IPS DF 4.7 (cell line): Measurements from ENCODE around the gene GPR31.
"Not testable (repeated sequence)": the region's sequence is repeated elsewhere in the genome, so short reads cannot be mapped to it uniquely, and the experiment has no call there.

ENCODE experiments used
- DNase-seq: peaks from one replicate; pipeline ENCODE4 v3.0.0-alpha.2; 2013; ENCODE audit warnings: low spot score; ENCODE audit errors: extremely low read depth

The GPR31 gene

DNA sequence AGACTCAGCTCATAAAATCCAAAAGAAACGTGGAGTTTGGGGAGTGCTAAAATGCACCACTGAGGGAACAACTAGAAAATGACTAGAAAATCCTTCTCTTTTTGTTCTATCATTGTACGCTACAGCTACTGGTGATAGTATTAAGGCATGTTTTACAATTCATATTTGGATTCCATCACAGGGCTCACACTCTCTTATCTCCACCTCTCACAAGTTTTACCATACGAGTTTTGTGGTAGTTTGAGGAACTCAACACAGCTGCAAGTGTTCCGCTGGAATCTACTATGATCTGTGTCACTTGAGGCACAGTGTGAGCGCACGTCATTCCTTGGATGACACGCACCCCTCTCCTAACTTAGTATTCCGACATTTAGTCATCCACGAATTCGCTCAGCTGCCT is 9.9 kb upstream of the GPR31 start:
- DNase-seq, result not testable (repeated sequence)

DNA sequence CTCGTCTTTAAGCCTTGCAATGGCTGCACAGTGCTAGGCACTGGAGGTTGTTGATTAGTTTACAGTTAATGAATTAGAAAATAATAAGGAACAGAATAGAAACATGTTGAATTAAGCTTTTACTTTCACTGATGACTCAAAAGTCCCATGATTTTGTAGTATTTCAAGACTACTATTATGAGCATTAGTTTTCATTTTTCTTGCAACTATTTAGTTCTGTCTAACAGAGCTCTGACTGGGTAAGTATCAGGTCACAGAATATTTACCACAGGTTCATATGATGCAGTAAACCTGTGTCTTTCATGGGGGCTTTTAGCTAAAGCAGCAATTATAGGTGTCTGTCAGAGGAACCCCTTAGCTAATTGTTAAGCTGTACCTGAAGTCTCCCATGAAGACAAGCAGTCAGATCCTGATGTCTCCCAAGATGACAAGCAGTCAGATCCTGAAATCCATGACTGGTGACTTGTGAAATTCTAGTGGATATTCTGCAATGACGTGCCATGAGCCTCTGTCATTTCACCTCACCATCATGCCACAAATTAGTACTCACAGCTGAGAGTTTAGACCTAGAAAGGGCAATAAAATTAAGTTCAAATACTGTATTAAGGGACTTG is 8.2 kb upstream of the GPR31 start:
- no peak for DNase-seq

DNA sequence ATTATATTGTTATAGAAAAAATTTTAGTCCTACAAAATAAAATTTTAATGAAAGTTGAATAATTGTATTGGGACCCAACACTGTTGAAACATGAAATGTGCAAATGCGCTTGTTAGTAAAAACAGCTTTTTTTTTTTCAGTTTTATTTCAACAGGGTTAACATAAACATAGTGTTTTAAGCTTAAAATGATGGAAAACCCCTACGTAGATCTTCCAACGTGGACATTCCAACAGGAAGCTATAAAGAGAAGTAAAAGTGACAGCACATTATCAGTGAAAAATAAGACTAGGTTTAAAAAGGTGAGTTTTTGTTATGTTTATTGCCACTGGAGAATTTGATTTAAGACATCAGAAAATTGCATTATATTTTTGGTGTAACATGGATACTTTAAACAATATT is 6.5 kb upstream of the GPR31 start:
- no peak for DNase-seq

DNA sequence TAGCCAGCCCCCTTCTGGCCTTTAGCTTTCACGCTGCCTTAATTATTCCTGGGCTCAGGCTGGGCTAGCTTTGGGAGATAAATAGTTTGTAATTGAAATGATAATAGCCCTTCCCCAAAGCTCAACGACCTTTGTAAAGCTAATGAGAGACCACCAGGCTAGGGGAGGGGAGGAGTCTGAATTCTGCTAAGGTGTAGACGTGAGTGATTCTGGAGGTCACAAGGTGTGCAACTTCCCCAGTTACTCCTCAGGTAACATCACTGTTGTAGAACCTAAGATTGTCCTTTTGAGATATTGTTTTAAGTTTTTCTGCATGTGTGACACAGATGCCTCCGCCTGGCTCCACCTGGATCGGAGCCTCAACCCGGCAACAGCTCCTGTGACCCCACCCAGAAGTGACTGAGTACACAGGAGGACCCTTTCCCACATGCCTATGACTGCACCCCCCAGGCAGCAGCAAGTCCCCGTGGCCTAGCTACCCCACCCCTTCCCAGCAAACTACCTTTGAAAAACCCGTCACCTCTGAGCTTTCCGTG is 5.8 kb upstream of the GPR31 start:
- DNase-seq, result peak; percentile 97

DNA sequence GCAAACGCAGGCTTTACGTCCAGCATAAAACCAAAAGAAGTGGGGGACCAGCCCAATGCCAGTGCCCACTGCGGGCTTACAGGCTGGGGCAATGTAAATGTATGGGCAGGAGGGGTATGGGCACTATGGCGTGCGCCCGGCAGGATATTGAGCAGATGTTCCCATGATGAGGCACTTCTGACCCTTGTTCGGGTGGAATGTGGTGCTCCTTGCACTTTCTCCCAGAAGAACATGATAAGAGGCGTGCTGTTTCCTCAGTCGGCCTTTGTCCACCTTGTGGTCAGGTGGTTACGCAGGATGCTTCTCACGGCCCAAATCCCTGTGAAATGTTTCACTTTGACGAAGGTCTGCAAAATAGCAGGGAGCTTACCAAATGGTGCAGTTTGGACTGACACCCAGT is 4.8 kb upstream of the GPR31 start:
- DNase-seq, result no peak

DNA sequence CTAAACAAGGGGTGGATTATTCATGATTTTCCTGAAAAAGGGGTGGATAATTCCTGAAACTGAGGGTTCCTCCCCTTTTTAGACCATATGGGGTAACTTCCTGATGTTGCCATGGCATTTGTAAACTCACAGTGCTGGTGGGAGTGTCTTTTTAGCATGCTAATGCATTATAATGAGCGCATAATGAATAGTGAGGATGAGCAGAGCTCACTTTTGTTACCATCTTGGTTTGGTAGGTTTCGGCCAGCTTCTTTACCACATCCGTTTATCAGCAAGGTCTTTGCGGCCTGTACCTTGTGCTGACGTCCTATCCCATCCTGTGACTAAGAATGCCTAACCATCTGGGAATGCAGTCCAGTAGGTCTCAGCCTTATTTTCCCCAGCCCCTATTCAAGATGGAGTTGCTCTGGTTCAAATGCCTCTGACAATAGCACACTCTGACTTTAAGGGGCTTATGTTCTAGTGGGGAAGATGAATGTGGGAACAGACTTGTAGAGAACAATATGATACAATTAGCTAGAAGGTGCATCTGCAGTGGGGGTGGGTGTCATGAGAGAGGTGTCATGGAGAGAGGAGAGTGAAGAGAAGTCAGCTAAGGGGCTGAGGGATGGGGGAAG is 4.2 kb upstream of the GPR31 start:
- DNase-seq, result no peak

DNA sequence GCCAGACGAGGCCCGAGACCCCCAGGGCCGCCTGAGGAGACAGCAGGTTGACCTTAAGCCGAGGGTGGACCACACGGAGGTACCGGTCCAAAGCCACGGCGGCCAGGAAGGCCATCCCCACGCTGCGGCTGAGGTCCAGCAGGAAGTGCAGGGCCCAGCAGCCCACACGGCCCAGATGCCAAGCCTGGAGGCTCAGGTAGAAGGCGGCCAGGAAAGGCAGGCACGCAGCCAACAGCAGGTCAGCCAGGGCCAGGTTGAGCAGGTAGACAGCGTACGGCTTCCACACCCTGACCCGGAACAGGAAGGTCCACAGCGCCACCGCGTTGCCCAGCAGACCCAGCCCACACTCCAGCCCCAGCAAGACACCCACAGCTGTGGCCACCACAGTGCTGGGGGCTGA is 366 bp downstream of the GPR31 start:
- no peak for DNase-seq

DNA sequence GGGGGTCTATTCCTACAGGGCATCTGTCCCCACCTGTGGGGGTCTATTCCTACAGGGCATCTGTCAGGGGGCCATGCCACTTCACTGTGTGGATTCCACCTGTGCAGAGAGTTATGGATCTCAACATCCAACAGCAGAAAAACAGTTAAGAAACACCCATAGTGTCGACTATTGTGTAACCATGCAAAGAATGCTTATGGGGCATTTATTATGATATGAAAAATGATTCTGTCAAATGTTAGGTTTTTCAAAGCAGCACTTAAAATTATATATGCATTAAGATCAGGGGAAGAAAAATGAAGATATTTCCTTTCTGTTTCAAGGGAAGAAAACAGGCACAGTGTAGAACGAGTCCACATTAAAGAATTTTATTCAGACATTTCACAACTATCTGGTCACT is 2.9 kb downstream of the GPR31 start:
- no peak for DNase-seq

DNA sequence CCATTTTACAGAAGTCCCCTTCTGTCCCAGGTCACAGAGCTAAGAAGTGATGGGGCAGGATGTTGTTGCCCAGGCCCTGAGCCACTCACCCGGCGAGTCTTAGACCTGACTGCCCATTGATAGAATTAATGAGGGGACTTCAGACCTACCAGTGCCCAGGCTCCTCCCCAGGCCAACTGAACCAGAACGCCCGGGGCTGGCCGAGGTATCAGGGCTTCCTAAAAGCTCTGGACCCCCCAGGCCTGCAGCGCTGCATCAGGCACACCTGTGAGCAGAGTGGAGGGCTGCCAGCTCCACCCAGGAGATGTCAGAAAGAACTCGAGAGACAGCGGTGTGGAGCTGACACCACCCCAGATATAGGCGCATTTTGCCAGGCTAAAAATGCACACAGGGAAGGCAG is 3.5 kb downstream of the GPR31 start:
- DNase-seq, result no peak

DNA sequence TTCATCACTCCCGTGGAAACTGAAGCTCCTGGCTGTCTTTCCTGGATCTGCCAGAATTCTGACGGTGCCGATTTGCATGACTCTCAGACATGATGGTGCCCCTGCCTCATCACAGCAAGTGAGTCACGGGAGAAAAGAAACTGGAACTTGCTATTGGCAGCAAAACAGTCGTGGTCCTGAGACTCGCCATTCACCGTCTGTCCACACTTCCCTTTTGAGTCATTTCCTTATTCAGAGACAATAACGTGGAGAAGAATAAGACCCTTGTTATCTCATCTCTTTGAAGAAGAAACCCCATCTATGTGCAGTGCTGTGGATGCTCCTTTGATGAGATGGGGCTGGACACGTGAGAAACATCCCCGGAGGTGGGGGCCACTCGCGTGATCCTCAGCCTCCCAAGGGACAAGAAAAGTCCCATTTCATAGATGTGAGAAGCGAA is 4.2 kb downstream of the GPR31 start:
- DNase-seq, result no peak

DNA sequence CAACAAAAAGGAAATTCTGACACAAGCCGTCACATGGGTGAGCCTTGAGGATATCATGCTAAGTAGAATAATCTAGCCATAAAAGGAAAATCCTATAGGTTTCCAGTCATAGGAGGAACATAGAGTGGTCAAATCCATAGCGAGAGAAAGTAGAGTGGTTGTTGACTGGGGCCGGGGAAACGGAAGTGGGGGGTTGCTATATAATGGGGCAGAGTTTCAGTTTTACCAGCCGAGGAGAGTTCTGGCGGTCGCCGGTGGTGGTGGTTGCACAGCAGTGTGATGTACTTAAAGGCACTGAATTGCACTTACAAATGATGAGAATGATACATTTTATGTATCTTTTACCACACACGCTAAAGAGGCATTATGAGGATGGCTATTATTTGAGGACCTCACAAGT is 4.9 kb downstream of the GPR31 start:
- no peak for DNase-seq

DNA sequence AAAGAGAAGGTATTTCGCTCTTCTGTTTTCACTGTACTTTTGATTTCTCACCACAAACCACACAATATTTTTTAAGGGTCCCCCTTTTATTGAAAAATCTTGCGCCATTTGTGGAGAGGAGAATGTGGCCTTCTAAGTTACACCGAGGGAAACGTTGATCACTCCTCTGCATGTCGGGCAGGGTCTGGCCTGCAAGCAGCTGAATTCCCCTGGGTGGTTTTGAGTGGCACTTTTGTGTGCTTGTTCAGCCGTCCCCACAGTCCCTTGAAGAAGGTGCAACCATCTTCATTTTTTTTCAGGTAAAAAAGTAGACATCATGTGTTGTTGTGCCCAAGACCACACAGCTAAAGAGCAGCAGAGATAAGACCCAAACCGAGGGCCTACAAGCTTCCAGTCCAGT is 6.1 kb downstream of the GPR31 start:
- no peak for DNase-seq

DNA sequence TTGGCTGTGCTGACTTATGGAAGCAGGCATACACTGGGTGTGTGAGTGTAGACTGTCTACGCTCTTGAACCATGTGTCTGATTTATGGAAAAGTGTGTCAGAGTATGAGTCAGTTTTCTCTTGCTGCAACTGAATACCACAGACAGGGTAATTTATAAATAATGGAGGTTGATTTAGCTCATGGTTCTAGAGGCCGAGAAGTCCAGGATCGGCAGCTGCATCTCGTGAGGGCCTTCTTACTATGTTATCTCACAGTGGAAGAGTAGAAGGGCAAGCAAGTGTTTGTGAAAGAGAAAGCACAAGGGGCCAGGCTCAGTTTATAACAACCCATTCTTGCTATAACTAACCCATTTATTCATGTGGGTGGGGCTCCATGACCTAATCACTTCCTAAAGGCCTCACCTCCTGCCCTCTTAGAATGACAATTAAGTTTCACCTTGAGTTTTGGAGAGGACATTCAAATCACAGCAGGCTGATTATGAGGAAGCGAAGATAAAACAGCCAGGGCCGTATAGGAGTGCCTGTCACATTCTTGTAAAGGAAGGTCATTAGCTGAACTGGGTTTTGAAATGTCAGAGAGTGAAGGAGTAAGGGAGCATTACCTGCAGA is 6.7 kb downstream of the GPR31 start:
- no peak for DNase-seq

DNA sequence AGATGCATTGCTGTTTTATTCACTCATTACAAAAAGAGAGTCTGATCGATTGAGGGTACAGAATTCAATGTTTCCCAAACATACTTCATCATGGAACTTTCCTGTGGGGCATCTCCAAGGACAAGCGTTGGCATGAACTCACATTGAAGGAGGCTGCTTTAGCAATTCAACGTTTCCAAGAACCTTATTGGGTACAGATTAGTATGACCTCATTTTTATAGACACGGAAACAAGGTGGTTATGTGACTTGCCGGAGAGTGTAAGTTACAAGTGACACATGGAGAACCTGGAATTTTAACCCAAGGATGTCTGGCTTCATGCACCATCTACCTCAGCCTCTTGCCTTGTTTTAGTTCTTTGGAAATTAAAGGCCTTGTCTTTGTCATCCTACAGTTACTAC is 8.8 kb downstream of the GPR31 start:
- no peak for DNase-seq

DNA sequence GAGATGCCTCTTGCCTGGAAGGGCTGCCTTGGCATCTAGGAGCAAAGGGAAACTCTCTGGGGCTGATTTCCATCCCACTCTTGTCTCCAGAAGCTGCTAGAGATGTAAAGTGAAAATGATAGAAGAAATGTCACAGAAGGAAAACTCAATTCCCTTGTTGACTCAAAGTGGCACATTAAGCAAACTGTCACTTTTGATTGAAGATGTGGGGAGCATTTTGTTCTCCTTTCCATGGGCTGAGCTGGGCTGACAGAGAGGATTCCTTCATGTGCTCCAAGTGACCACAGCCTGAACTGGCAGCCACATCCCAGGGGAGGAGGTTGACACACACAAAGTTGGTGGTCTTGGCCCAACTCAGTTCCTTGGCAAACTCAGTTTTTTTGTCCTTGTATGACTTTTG is 9.8 kb downstream of the GPR31 start:
- no peak for DNase-seq

DNA sequence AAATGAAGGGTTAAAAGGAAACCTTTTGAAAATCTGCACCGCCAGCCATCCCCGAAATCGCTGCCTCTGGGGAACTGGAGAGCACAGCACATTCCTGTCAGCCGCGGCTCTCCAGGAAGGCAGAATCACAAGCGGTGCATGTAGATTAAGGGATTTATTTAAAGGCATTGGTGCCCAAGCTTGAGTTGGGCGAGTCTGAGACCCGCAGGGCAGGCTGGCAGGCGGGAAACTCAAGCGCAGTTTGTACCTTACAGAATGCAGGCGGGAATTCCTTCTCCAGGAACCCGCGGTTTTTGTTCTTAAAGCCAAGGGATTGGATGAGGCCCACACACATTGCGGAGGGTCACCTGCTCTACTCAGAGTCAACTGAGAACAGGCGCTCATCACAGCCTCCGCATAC is 10.8 kb downstream of the GPR31 start:
- DNase-seq, result no peak

DNA sequence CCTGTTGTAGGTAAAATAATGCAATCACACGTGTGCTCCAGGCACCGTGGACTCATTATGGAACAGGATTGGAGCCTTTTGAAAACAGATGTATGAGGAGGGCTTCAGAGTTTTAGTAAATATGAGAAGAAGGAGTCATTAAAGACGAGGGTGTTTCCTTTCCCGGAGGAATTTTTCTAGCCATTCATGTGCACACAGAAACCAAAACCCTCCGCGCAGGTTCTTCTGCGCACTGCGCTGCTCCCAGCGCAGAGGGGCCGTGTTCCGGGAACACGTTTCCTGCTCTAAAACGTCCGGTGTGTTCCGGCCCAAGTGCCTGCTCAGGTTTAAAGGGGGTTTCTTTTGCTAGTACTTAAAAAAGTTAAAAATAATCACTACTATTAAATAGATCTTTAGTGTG is 11.6 kb downstream of the GPR31 start:
- DNase-seq, result no peak

DNA sequence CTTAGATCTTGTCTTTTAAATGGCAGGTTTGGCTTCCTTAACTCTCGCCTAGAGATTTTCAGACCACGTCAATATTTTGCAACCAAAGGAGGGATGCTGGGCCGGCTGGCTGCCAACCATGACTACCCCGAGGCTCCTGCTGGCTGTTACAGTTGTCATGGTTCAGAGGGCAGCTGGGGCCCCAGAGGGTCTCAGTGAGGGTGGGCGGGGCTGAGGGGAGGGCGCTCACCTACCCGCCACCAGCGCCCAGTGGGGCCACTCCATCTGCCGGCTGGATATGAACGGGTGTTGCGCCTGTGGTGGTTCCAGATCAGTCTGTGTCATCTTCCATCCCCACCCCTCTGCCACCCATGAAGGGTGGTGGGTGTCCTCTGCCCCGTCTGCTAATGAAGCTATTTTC is 12.3 kb downstream of the GPR31 start:
- DNase-seq, result no peak

DNA sequence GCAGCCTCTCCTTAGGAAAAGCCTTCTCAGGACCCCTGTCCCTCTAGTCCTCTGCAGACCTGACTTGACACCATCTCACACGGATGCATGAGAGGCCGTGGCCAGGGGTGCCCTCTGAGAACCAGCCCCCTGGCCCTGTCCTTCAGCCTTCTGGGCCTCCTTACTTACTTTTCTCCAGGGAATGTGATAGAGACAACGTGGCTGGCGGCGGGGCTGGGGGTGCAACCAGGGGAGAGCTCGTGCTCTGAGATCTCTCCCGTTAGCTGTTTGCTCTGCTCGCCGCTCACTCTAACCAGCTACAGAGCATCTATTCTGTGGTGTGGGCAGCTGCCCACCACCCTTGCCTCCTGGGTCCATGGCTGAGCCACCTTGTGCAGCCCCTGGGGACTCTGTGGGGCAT is 14.7 kb downstream of the GPR31 start:
- no peak for DNase-seq

DNA sequence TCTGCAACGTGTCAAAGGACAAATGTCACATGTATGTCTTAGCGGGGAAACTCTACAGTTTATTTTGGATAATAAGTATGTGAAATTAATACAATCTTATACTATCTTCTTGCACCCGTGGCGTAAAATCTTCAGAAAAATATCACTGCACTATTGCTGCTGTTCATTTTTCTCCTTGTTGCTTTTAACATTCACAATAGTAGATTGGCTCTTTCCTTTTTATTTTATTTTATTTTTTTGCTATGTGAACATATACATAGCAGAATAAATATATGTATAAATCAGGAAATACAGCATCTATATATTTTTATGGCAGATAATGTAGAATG is 15.4 kb downstream of the GPR31 start:
- DNase-seq, result no peak

DNA sequence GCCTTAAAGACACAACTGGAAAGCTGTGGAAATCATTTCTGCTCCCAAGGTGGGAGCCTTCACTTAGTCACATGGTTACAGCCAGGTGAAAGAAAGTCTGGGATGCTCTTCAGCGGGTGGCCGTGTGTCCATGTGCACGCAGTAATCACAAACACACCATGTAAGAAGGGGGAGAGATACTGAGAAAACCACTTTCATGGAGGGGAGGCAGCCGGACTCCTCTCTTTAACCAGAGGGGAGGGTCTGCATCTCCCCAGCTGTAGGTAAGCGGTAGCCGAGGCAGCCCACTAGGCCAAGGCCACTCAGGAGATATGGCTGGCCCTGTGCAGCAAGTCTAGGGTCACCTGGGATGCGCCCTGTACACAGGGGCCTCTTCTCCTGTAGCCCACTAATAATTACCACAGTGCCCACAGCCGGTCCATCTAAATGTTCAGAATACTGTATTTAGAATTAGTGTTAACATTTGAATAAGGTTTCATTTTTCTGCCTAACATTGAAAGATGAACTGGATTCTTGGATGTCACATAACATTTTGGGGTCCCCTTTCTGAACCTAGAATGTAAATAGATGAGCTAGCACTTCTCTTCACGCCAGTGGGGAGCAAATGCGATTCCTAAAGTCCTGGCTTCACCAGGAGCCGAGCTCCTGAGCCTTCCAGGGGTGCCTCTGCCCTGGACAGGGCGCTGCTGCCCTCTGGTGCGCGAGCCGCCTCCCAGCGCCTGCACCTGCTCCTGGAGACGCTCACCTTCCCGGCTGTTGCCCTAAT is 15.9 kb downstream of the GPR31 start:
- DNase-seq, result no peak
